ENCODE results near the gene MUC12. TPM values are rescaled to one million over a fixed set of nuclear protein-coding genes. Genes with fewer than 3 reads are reported as not detected.

Gene MUC12
- total and polyA plus RNA-seq, 2 experiments from 2014 or later, result 4.0 to 7.3 TPM

GRCh38 chr7:100974021-100974420, 4.7 kb downstream of the MUC12 start:
- Histone ChIP-seq H3K79me2 (no peaks in the 10 kb centered on the region), H3K4me2 (no peak overlapping the region), H3K9me3 (ENCODE audit: low read depth) (no peaks in the 10 kb centered on the region), H3K27ac (no peak overlapping the region), H2AFZ (no peak overlapping the region), H3K9me2 (replicated peaks; ENCODE audit: insufficient read depth) (no peaks in the 10 kb centered on the region), H4K20me1 (ENCODE audit: insufficient read depth, poor library complexity, severe bottlenecking) (no peaks in the 10 kb centered on the region), H3K4me3 (no peak overlapping the region), H3K36me3 (replicated peaks; ENCODE audit: insufficient read depth, low read depth) (no peaks in the 10 kb centered on the region), H3K4me1 (ENCODE audit: insufficient read depth) (no peaks in the 10 kb centered on the region), H3K27me3 (peaks cover 9% of the 10 kb centered on the region)
- TF ChIP-seq EZH2 (IDR thresholded peaks at IDR 0.05; ENCODE audit: borderline replicate concordance) (no peak), EZH2phosphoT487 (IDR thresholded peaks at IDR 0.05; ENCODE audit: low read depth, severe bottlenecking, unreplicated experiment) (no peak), CTCF (IDR thresholded peaks at IDR 0.05; ENCODE audit: poor library complexity) (no peak)
- 65% methylated on average over 2 of the region's 2 CpGs for WGBS (ENCODE audit: low lambda C conversion rate, missing lambda C conversion rate)
- DNase-seq (ENCODE audit: low spot score), result no peak

- Histone ChIP-seq H3K36me3 (replicated peaks; ENCODE audit: insufficient read depth, low read depth) (no peaks in the 10 kb centered on the region), H3K9me2 (replicated peaks; ENCODE audit: insufficient read depth) (no peaks in the 10 kb centered on the region), H3K4me2 (no peak overlapping the region), H3K79me2 (no peaks in the 10 kb centered on the region), H3K4me3 (no peak overlapping the region), H3K9me3 (ENCODE audit: low read depth) (no peaks in the 10 kb centered on the region), H3K27ac (no peak overlapping the region), H3K4me1 (ENCODE audit: insufficient read depth) (no peaks in the 10 kb centered on the region), H4K20me1 (ENCODE audit: insufficient read depth, poor library complexity, severe bottlenecking) (no peaks in the 10 kb centered on the region), H2AFZ (no peak overlapping the region), H3K27me3 (peaks cover 6% of the 10 kb centered on the region)
- no peak for DNase-seq (ENCODE audit: low spot score)
- TF ChIP-seq EZH2 (IDR thresholded peaks at IDR 0.05; ENCODE audit: borderline replicate concordance) (no peak), CTCF (IDR thresholded peaks at IDR 0.05; ENCODE audit: poor library complexity) (no peak), EZH2phosphoT487 (IDR thresholded peaks at IDR 0.05; ENCODE audit: low read depth, severe bottlenecking, unreplicated experiment) (no peak)
- 70% methylated on average over 3 of the region's 3 CpGs for WGBS (ENCODE audit: low lambda C conversion rate, missing lambda C conversion rate)
Observed at GRCh38 chr7:100975371-100975821, 6.0 kb downstream of the MUC12 start.

- Histone ChIP-seq H3K9me2 (replicated peaks; ENCODE audit: insufficient read depth) (no peaks in the 10 kb centered on the region), H3K79me2 (no peaks in the 10 kb centered on the region), H3K4me3 (no peak overlapping the region)
Observed at GRCh38 chr7:100978300-100978699, 8.9 kb downstream of the MUC12 start.

More at GRCh38 chr7:100978300-100978699, 8.9 kb downstream of the MUC12 start:
- DNase-seq (ENCODE audit: low spot score), result no peak
- Histone ChIP-seq H4K20me1 (ENCODE audit: insufficient read depth, poor library complexity, severe bottlenecking) (no peaks in the 10 kb centered on the region), H3K36me3 (replicated peaks; ENCODE audit: insufficient read depth, low read depth) (no peaks in the 10 kb centered on the region), H3K4me2 (no peak overlapping the region), H2AFZ (no peak overlapping the region), H3K9me3 (ENCODE audit: low read depth) (no peaks in the 10 kb centered on the region), H3K27me3 (no peaks in the 10 kb centered on the region), H3K27ac (no peak overlapping the region), H3K4me1 (ENCODE audit: insufficient read depth) (no peaks in the 10 kb centered on the region)
- 83% methylated on average over 4 of the region's 4 CpGs for WGBS (ENCODE audit: low lambda C conversion rate, missing lambda C conversion rate)
- TF ChIP-seq CTCF (IDR thresholded peaks at IDR 0.05; ENCODE audit: poor library complexity), result no peak
- no peak for TF ChIP-seq EZH2phosphoT487 (IDR thresholded peaks at IDR 0.05; ENCODE audit: low read depth, severe bottlenecking, unreplicated experiment)
- no peak for TF ChIP-seq EZH2 (IDR thresholded peaks at IDR 0.05; ENCODE audit: borderline replicate concordance)
